PC-3 (cell line): ENCODE data around the gene TRPM2. TPM values are rescaled to one million over a fixed set of nuclear protein-coding genes. Genes with fewer than 3 reads are reported as not detected.

Experiments
- ATAC-seq: fragments of 200-7000 bp; cut with Tn5 transposase; 2 replicates; pipeline ENCODE4 v1.9.1; 2020; ENCODE audit warnings: mild to moderate bottlenecking, moderate library complexity
- BruUV-seq: library from RNA; stranded (reverse); fragments of 400-500 nt; replicated peaks from 2 replicates; lab custom pipeline; 2021; lab: Mats Ljungman, UMichigan
- CTCF ChIA-PET: fragments of 300-600 bp; sonication (Branson Sonifier 250); formaldehyde crosslinking; loops from one replicate; lab custom pipeline; 2022; ENCODE audit warnings: antibody characterized with exemption; lab: Charles Lee
- POLR2A ChIA-PET: fragments of 300-600 bp; sonication (Branson Sonifier 250); formaldehyde crosslinking; loops from one replicate; lab custom pipeline; 2022; ENCODE audit warnings: antibody characterized with exemption; ENCODE audit not compliant: unreplicated experiment; lab: Charles Lee
- DNase-seq: peaks from one replicate; pipeline ENCODE4 v3.0.0-alpha.2; 2015
- H2AFZ ChIP-seq: fragments of 300-600 bp; sonication (generic); 2 replicates; pipeline ENCODE4 v1.6.0; 2016; ENCODE audit warnings: antibody characterized with exemption, low read length
- H3F3A ChIP-seq: fragments of 300-600 bp; sonication (generic); one replicate; pipeline ENCODE4 v1.6.0; 2017; ENCODE audit warnings: antibody characterized with exemption, low read length, control low read depth, mild to moderate bottlenecking; ENCODE audit not compliant: unreplicated experiment
- H3K27ac ChIP-seq: fragments of 300-600 bp; sonication (generic); 2 replicates; pipeline ENCODE4 v1.5.1; 2016; ENCODE audit warnings: mild to moderate bottlenecking, low read length
- H3K27me3 ChIP-seq: fragments of 300-600 bp; sonication (generic); 2 replicates; pipeline ENCODE4 v1.6.1; 2016; ENCODE audit warnings: low read length, mixed read lengths
- H3K36me3 ChIP-seq: fragments of 300-600 bp; sonication (generic); 2 replicates; pipeline ENCODE4 v1.6.1; 2016; ENCODE audit warnings: low read depth, mixed run types, low read length, mixed read lengths
- H3K4me1 ChIP-seq: fragments of 300-600 bp; sonication (generic); 2 replicates; pipeline ENCODE4 v1.5.1; 2016; ENCODE audit warnings: low read length; ENCODE audit not compliant: insufficient read depth
- H3K4me2 ChIP-seq: fragments of 300-600 bp; sonication (generic); 2 replicates; pipeline ENCODE4 v1.6.0; 2016; ENCODE audit warnings: low read length
- H3K4me3 ChIP-seq: fragments of 300-600 bp; sonication (generic); 2 replicates; pipeline ENCODE4 v1.5.1; 2016; ENCODE audit warnings: mild to moderate bottlenecking, low read length, mixed read lengths
- H3K79me2 ChIP-seq: fragments of 300-600 bp; sonication (generic); 2 replicates; pipeline ENCODE4 v1.6.1; 2017; ENCODE audit warnings: low read length, mixed read lengths
- H3K9ac ChIP-seq: fragments of 300-600 bp; sonication (generic); 2 replicates; pipeline ENCODE4 v1.6.0; 2016; ENCODE audit warnings: mild to moderate bottlenecking, low read length
- H3K9me2 ChIP-seq: fragments of 300-600 bp; sonication (generic); replicated peaks from 2 replicates; pipeline ENCODE4 v1.6.1; 2016; ENCODE audit warnings: mixed run types, low read length, mixed read lengths
- H3K9me3 ChIP-seq: fragments of 300-600 bp; sonication (generic); 2 replicates; pipeline ENCODE4 v1.6.1; 2016; ENCODE audit warnings: low read length, mixed read lengths
- H4K20me1 ChIP-seq: fragments of 300-600 bp; sonication (generic); 2 replicates; pipeline ENCODE4 v1.6.1; 2016; ENCODE audit warnings: low read length, mixed read lengths
- CTCF ChIP-seq: fragments of 300-600 bp; sonication (generic); conservative IDR thresholded peaks from 2 replicates; pipeline ENCODE4 v1.5.1; 2017; ENCODE audit warnings: antibody characterized with exemption, low read depth, mild to moderate bottlenecking, low read length
- EZH2 ChIP-seq: fragments of 300-600 bp; sonication (generic); IDR thresholded peaks from one replicate; pipeline ENCODE4 v1.6.1; 2017; ENCODE audit warnings: antibody characterized with exemption, mild to moderate bottlenecking, low read length; ENCODE audit not compliant: unreplicated experiment
- EZH2phosphoT487 ChIP-seq: fragments of 300-600 bp; sonication (generic); IDR thresholded peaks from 2 replicates; pipeline ENCODE4 v1.6.1; 2018; ENCODE audit warnings: mild to moderate bottlenecking, antibody characterized with exemption, low read length, borderline replicate concordance
- intact Hi-C: fragments of 100-400 bp; cut with micrococcal nuclease; formaldehyde crosslinking; loops from 2 replicates; pipeline ENCODE4 v1.9.0; 2023
- total RNA-seq: library from RNA; depleted of rRNA; stranded (reverse); fragments of >200 nt; gene quantifications from 2 replicates; pipeline ENCODE4 v1.2.3, GENCODE V29; 2014

The TRPM2 gene
- total RNA-seq, 1 experiment from 2014 or later: 50.0 TPM

DNA sequence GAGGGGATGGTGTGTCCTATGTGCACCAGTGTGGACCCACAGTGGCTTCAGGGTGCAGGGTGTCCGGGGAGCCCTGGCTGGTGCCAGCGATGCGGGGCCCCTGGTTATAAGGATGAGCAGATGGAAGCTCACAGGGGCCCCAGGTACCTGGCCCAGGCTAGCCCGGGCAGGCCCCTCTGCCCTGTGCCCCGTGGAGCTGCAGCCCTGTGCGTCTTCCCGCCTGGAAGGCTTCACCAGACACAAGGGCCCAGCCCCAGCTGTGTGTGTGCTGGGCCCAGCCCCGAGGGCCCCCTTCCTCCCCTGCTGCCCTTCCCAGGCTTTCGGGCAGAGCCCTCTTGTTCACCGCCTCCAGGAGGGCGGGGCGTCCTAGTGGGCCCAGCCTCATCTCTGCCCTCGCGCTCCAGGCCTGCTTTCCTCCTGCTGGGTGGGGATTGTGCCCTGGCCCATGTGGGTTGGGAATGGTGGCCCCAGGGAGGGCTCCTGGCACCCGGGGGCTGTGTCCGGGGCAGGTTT lies 37.7 kb upstream of the TRPM2 start:
- Histone ChIP-seq H3K9me3 (no peaks in the 10 kb centered on the region), H3K27me3 (no peaks in the 10 kb centered on the region), H4K20me1 (no peaks in the 10 kb centered on the region), H3K36me3 (peaks cover 19% of the 10 kb centered on the region; the same call in 1 of the 2 replicates), H3K9ac (no peak overlapping the region), H3K9me2 (no peaks in the 10 kb centered on the region), H3K27ac (no peak overlapping the region), H3K4me2 (no peak overlapping the region), H2AFZ (no peak overlapping the region), H3F3A (no peaks in the 10 kb centered on the region), H3K79me2 (no peaks in the 10 kb centered on the region), H3K4me1 (no peaks in the 10 kb centered on the region), H3K4me3 (no peak overlapping the region)
- ChIA-PET POLR2A (no interaction called here), CTCF (interaction anchor here (0.7 kb wide), 1 partner anchor 52 kb away, joined by 3 read pairs; no protein-coding TSS in a partner anchor)
- intact Hi-C loops: no loop called here
- ATAC-seq: no peak
- no peak for TF ChIP-seq CTCF
- no peak for TF ChIP-seq EZH2phosphoT487
- TF ChIP-seq EZH2: no peak
- no TSS peak for BruUV-seq
- DNase-seq: no peak

GRCh38 chr21:44316277-44316900 lies 37.0 kb upstream of the TRPM2 start:
- Histone ChIP-seq H4K20me1 (no peaks in the 10 kb centered on the region), H3K9ac (no peak overlapping the region), H3K27me3 (no peaks in the 10 kb centered on the region), H3K9me2 (no peaks in the 10 kb centered on the region), H3F3A (no peaks in the 10 kb centered on the region), H3K4me2 (no peak overlapping the region), H2AFZ (no peak overlapping the region), H3K9me3 (no peaks in the 10 kb centered on the region), H3K79me2 (no peaks in the 10 kb centered on the region), H3K27ac (no peak overlapping the region), H3K36me3 (peaks cover 13% of the 10 kb centered on the region; the same call in 1 of the 2 replicates), H3K4me3 (no peak overlapping the region), H3K4me1 (no peaks in the 10 kb centered on the region)
- ChIA-PET POLR2A (no interaction called here), CTCF (no interaction called here)
- no peak for TF ChIP-seq EZH2phosphoT487
- no peak for TF ChIP-seq EZH2
- no peak for TF ChIP-seq CTCF
- no TSS peak for BruUV-seq
- DNase-seq (no peak), ATAC-seq (no peak)
- intact Hi-C loops: no loop called here

GRCh38 chr21:44317241-44317782 lies 36.1 kb upstream of the TRPM2 start:
- Histone ChIP-seq H3K36me3 (peaks cover 16% of the 10 kb centered on the region; the same call in 1 of the 2 replicates), H3K27ac (no peak overlapping the region), H3K9me3 (no peaks in the 10 kb centered on the region), H4K20me1 (no peaks in the 10 kb centered on the region), H3K4me1 (no peaks in the 10 kb centered on the region), H3K9me2 (no peaks in the 10 kb centered on the region), H3K4me2 (no peak overlapping the region), H3K9ac (no peak overlapping the region), H3K4me3 (no peak overlapping the region), H3K79me2 (no peaks in the 10 kb centered on the region), H3F3A (no peaks in the 10 kb centered on the region), H2AFZ (no peak overlapping the region), H3K27me3 (no peaks in the 10 kb centered on the region)
- DNase-seq (no peak), ATAC-seq (no peak)
- CTCF ChIA-PET: no interaction called here
- intact Hi-C loops: no loop called here
- TF ChIP-seq EZH2phosphoT487 (no peak), EZH2 (no peak), CTCF (no peak)
- BruUV-seq: no TSS peak
- POLR2A ChIA-PET: no interaction called here
